Activated CD8-positive, alpha-beta memory T cell treated with anti-CD3 and anti-CD28 coated beads for 1 hour (primary cell): ENCODE data around the gene GPD1L.
"Not testable (repeated sequence)": the region's sequence is repeated elsewhere in the genome, so short reads cannot be mapped to it uniquely, and the experiment has no call there.

Experiments used
- DNase-seq, 2 donors: peaks; one replicate each; pipeline ENCODE4 v3.0.0-alpha.2; 2020; ENCODE audit warnings: low read depth in 1 of 2; ENCODE audit errors: extremely low read depth in 1 of 2

The GPD1L gene

GRCh38 chr3:32105291-32106131, 909 bp upstream of the GPD1L start:
- no peak for DNase-seq

- peak in 1 of 2 donors; percentile 3 for DNase-seq
These were observed 526 bp downstream of the GPD1L start for GRCh38 chr3:32106929-32107362.

- DNase-seq: not testable (repeated sequence)
These were observed 1.8 kb downstream of the GPD1L start for GRCh38 chr3:32108224-32108623.

GRCh38 chr3:32109256-32109655, 2.8 kb downstream of the GPD1L start:
- no peak for DNase-seq

GRCh38 chr3:32110233-32110760, 3.9 kb downstream of the GPD1L start:
- no peak for DNase-seq

GRCh38 chr3:32111560-32111959, 5.1 kb downstream of the GPD1L start:
- no peak for DNase-seq

GRCh38 chr3:32113566-32113965, 7.1 kb downstream of the GPD1L start:
- no peak for DNase-seq

GRCh38 chr3:32113981-32114545, 7.6 kb downstream of the GPD1L start:
- DNase-seq: no peak

GRCh38 chr3:32114546-32115386, 8.3 kb downstream of the GPD1L start:
- peak; percentile 24 to 46 for DNase-seq

GRCh38 chr3:32117320-32117719, 10.9 kb downstream of the GPD1L start:
- DNase-seq: no peak

GRCh38 chr3:32118215-32118614, 11.8 kb downstream of the GPD1L start:
- DNase-seq: no peak

- no peak for DNase-seq
These were observed 14.1 kb downstream of the GPD1L start for GRCh38 chr3:32120471-32120870.

- DNase-seq: no peak
These were observed 14.7 kb downstream of the GPD1L start for GRCh38 chr3:32121137-32121536.

- no peak for DNase-seq
These were observed 17.2 kb downstream of the GPD1L start for GRCh38 chr3:32123620-32124019.

GRCh38 chr3:32125012-32125411, 18.6 kb downstream of the GPD1L start:
- no peak for DNase-seq

GRCh38 chr3:32126305-32127015, 20.0 kb downstream of the GPD1L start:
- DNase-seq: no peak

- no peak for DNase-seq
These were observed 20.9 kb downstream of the GPD1L start for GRCh38 chr3:32127219-32127826.

GRCh38 chr3:32128936-32129335, 22.5 kb downstream of the GPD1L start:
- DNase-seq: no peak

GRCh38 chr3:32129832-32130231, 23.4 kb downstream of the GPD1L start:
- no peak for DNase-seq

GRCh38 chr3:32132121-32132520, 25.7 kb downstream of the GPD1L start:
- DNase-seq: no peak
